Heart right ventricle (tissue), 16 donors: ENCODE data around the gene EFCC1. TPM values are rescaled to one million over a fixed set of nuclear protein-coding genes. Genes with fewer than 3 reads are reported as not detected.

Experiments used
- ATAC-seq, 8 donors: fragments of 200-7000 bp; cut with Tn5 transposase; one replicate each; pipeline ENCODE4 v1.9.1; 2020; ENCODE audit warnings: mild to moderate bottlenecking in 8 of 8, moderate library complexity in 8 of 8, moderate number of reproducible peaks in 1 of 8
- DNase-seq, 2 donors: peaks; one replicate each; pipeline ENCODE4 v3.0.0-alpha.2; 2020
- H3K27ac ChIP-seq, 10 donors: fragments of 200-600 bp; sonication (generic) in 2 of 10; one replicate each; pipeline versions ENCODE4 v1.5.0 to v1.8.0; 2020 to 2022; ENCODE audit warnings: mild to moderate bottlenecking in 3 of 10
- H3K27me3 ChIP-seq, 7 donors: fragments of 200-600 bp; one replicate each; pipeline ENCODE4 v1.8.0; 2021 to 2022; ENCODE audit warnings: mild to moderate bottlenecking in 2 of 7
- H3K36me3 ChIP-seq, 9 donors: fragments of 200-600 bp; sonication (generic) in 1 of 9; one replicate each; pipeline versions ENCODE4 v1.5.0 to v1.8.0; 2020 to 2022; ENCODE audit warnings: mild to moderate bottlenecking in 2 of 9
- H3K4me1 ChIP-seq, 9 donors: fragments of 200-600 bp; sonication (generic) in 1 of 9; one replicate each; pipeline versions ENCODE4 v1.5.0 to v1.8.0; 2020 to 2022; ENCODE audit warnings: mild to moderate bottlenecking in 4 of 9
- H3K4me3 ChIP-seq, 10 donors: fragments of 200-600 bp; sonication (generic) in 2 of 10; one replicate each; pipeline versions ENCODE4 v1.5.0 to v1.8.0; 2020 to 2022; ENCODE audit warnings: mild to moderate bottlenecking in 7 of 10, moderate library complexity in 2 of 10
- H3K9me3 ChIP-seq, 11 donors: fragments of 200-600 bp in 10 of 11; sonication (generic) in 2 of 11; one replicate each; pipeline versions ENCODE4 v1.5.0 to v1.8.0; 2013 to 2022; ENCODE audit warnings: mild to moderate bottlenecking in 2 of 11, control low read depth in 1 of 11, moderate library complexity in 1 of 11
- WGBS, 2 donors: extraction: QIAGEN DNeasy Blood & Tissue Kit; methylation state at CpG; one replicate each; pipeline ENCODE4 v1.1.7; 2013; ENCODE audit warnings: inconsistent platforms in 1 of 2; 5-methylcytosine and 5-hydroxymethylcytosine counted together
- intact Hi-C, 10 donors: fragments of 100-400 bp; cut with DNase I; formaldehyde crosslinking; loops; one replicate each; pipeline versions ENCODE4 v1.11.1 to v1.14.2; 2022
- polyA plus RNA-seq, 2 donors: library from polyadenylated mRNA; stranded (reverse); fragments of 200-250 nt; gene quantifications; one replicate each; pipeline ENCODE4 v1.2.3, GENCODE V29; 2013
- total RNA-seq, 10 donors: library from RNA; stranded (reverse); fragmentation: NEBNext Ultra II Directional in 3 of 10; extraction: Animal tissue kit (Norgen Biotek cat#: 25700) in 3 of 10; gene quantifications; one replicate each; pipeline versions ENCODE4 v1.2.1 to v1.2.4, GENCODE V29; 2021 to 2023
- TF ChIP-seq, protein P1 (sequence below), 9 donors: fragments of 200-600 bp; sonication (generic) in 2 of 9; IDR thresholded peaks; one replicate each; pipeline versions ENCODE4 v1.5.0 to v1.8.0; 2021 to 2022; ENCODE audit warnings: antibody characterized with exemption in 9 of 9, mild to moderate bottlenecking in 5 of 9, moderate library complexity in 1 of 9
- donor health status: Arrhythmogenic right ventricular cardiomyopathy.
- donor health status: ischemic (EF 13 %, LVEDD 7.1; RV severe dilation, severe dysfunction).
- donor health status: healthy with polysubstance abuse.
- donor health status: DM: no; HTN: yes; CAD: no.
- donor health status: DM: no; HTN: no; CAD: no.
- donor health status: ischemic (EF 25% LVEDD 6.9; RV normal size, moderate dysfunction).
- donor health status: ischemic (EF 25% LVEDD 5.7; RV mildly dilated, moderate dysfunction).
- donor health status: healthy.
- donor health status: DM: yes; HTN: yes; CAD: no.
- donor health status: Ischemic cardiomyopathy.
- donor health status: ischemic (EF 35%, LVEDD 5.7; RV mildly dilated, moderate dysfunction).
- donor health status: nonischemic (EF 11% LVEDD 7.7; RV severe dilation, severe dysfunction).
- donor health status: DM: yes; HTN: yes; CAD: no.
- donor health status: PGD.
- donor health status: ischemic (EF 29% LVEDD 5.4; RV normal size, mild dysfunction).
- donor health status: nonischemic (EF 23%, LVEDD 6.1; RV moderate dilation, normal function).

Gene EFCC1
- total and polyA plus RNA-seq, 12 donors, result 1.0 to 3.3 (median 2.1) TPM

GRCh38 chr3:128997486-128998133 lies 3.5 kb upstream of the EFCC1 start:
- DNase-seq, result no peak
- Histone ChIP-seq H3K27ac (no peak overlapping the region), H3K27me3 (peaks cover 0 to 47% (median 16%) of the 10 kb centered on the region in 7 donors), H3K36me3 (no peaks in the 10 kb centered on the region), H3K9me3 (no peaks in the 10 kb centered on the region), H3K4me3 (no peak overlapping the region), H3K4me1 (peaks cover 0 to 43% (median 25%) of the 10 kb centered on the region in 9 donors)
- no peak for ATAC-seq
- intact Hi-C loops, result no loop called here
- TF ChIP-seq, protein P1, sequence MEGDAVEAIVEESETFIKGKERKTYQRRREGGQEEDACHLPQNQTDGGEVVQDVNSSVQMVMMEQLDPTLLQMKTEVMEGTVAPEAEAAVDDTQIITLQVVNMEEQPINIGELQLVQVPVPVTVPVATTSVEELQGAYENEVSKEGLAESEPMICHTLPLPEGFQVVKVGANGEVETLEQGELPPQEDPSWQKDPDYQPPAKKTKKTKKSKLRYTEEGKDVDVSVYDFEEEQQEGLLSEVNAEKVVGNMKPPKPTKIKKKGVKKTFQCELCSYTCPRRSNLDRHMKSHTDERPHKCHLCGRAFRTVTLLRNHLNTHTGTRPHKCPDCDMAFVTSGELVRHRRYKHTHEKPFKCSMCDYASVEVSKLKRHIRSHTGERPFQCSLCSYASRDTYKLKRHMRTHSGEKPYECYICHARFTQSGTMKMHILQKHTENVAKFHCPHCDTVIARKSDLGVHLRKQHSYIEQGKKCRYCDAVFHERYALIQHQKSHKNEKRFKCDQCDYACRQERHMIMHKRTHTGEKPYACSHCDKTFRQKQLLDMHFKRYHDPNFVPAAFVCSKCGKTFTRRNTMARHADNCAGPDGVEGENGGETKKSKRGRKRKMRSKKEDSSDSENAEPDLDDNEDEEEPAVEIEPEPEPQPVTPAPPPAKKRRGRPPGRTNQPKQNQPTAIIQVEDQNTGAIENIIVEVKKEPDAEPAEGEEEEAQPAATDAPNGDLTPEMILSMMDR (IDR thresholded peaks at IDR 0.05), result no peak
- WGBS, 2 donors, result 66 to 69% methylated on average over 4 of the region's 4 CpGs

GRCh38 chr3:128998561-128998960 lies 2.5 kb upstream of the EFCC1 start:
- no peaks in the 10 kb centered on the region for H3K36me3 ChIP-seq
- intact Hi-C loops, result no loop called here
- H3K4me3 ChIP-seq, result no peak overlapping the region
- no peak for DNase-seq
- peaks cover 0 to 46% (median 25%) of the 10 kb centered on the region in 9 donors for H3K4me1 ChIP-seq
- H3K27me3 ChIP-seq, result peaks cover 0 to 54% (median 24%) of the 10 kb centered on the region in 7 donors
- no peaks in the 10 kb centered on the region for H3K9me3 ChIP-seq
- ATAC-seq, result no peak
- H3K27ac ChIP-seq, result no peak overlapping the region
- TF ChIP-seq, protein P1 (IDR thresholded peaks at IDR 0.05), result no peak
- 79 to 90% methylated on average over 3 of the region's 3 CpGs for WGBS, 2 donors

DNA sequence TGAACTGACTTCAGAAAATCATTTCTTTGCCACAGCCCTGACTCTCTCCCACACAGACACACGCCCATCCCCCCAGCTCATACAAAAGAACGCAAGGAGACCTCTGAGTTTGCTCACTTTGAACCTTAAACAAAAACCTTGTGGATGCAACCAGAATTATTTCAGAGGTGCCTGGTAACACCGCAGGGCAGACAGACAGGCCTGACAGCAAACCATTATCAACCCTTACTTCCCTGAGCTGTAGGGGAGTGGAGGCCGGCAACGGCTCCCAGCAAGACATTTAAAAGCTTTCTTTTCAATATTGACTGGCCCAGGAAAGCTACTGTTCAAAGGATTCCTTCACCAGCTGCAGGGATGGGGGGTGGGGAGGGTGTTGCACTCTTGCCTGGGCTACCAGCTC lies 2.0 kb upstream of the EFCC1 start:
- no peak overlapping the region for H3K27ac ChIP-seq
- H3K36me3 ChIP-seq, result no peaks in the 10 kb centered on the region
- WGBS, 2 donors, result 71 to 78% methylated on average over 5 of the region's 5 CpGs
- H3K4me1 ChIP-seq, result peaks cover 0 to 45% (median 21%) of the 10 kb centered on the region in 9 donors
- no peak for ATAC-seq
- no peaks in the 10 kb centered on the region for H3K9me3 ChIP-seq
- DNase-seq, result no peak
- no peak overlapping the region for H3K4me3 ChIP-seq
- TF ChIP-seq, protein P1 (IDR thresholded peaks at IDR 0.05), result no peak
- intact Hi-C loops, result no loop called here
- peaks cover 0 to 56% (median 25%) of the 10 kb centered on the region in 7 donors for H3K27me3 ChIP-seq

DNA sequence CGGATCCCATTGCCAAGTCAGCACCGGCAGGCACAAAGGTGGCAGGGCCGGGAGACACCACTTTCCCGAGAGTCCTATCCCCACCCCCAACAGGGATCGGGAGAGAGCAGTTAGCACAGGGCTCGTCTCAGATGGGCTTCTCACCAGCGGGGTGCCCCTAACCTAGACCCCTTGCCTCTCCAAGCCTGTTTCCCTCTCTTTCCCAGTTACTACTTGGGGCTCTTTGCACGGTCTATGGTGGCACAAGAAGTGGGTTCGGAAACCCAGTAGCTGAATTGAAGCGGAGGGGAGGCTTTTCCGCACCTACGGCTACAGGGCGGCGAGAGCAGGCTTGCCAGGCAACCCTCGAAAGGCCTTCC lies 383 bp upstream of the EFCC1 start:
- intact Hi-C loops, result loop anchor here in 1 of 10 donors (5.0 kb wide), 1 partner anchor 52 kb away; no protein-coding TSS in a partner anchor
- ATAC-seq (peak in 5 of 8 donors; percentile 1 to 24 (median 8)), DNase-seq (no peak)
- no peaks in the 10 kb centered on the region for H3K36me3 ChIP-seq
- WGBS, 2 donors, result 10 to 11% methylated on average over 15 of the region's 15 CpGs
- peak overlapping the region; percentile 46 to 85 (median 70) for H3K4me3 ChIP-seq
- H3K4me1 ChIP-seq, result peaks cover 0 to 56% (median 28%) of the 10 kb centered on the region in 9 donors
- H3K27ac ChIP-seq, result peak overlapping the region; percentile 69 to 96 (median 82)
- H3K27me3 ChIP-seq, result peaks cover 0 to 67% (median 32%) of the 10 kb centered on the region in 7 donors
- H3K9me3 ChIP-seq, result no peaks in the 10 kb centered on the region
- TF ChIP-seq, protein P1 (IDR thresholded peaks at IDR 0.05), result no peak
